Mucosa of descending colon (tissue), 3 donors: ENCODE measurements around the gene POLRMT. TPM values are rescaled to one million over a fixed set of nuclear protein-coding genes. Genes with fewer than 3 reads are reported as not detected.
"Not testable (repeated sequence)": the region's sequence is repeated elsewhere in the genome, so short reads cannot be mapped to it uniquely, and the experiment has no call there.

Source experiments
- ATAC-seq: fragments of 200-7000 bp; cut with Tn5 transposase; one replicate; pipeline ENCODE4 v1.9.1; 2020; ENCODE audit warnings: mild to moderate bottlenecking, moderate library complexity
- DNase-seq, 3 donors: peaks; one replicate each; pipeline ENCODE4 v3.0.0-alpha.2; 2020
- H3K36me3 ChIP-seq: fragments of 200-600 bp; one replicate; pipeline ENCODE4 v1.8.0; 2021; ENCODE audit warnings: low read depth, mild to moderate bottlenecking
- H3K4me1 ChIP-seq: fragments of 200-600 bp; one replicate; pipeline ENCODE4 v1.8.0; 2021; ENCODE audit warnings: low read depth, mild to moderate bottlenecking
- H3K4me3 ChIP-seq: fragments of 200-600 bp; one replicate; pipeline ENCODE4 v1.8.0; 2021; ENCODE audit warnings: mild to moderate bottlenecking
- H3K9me3 ChIP-seq: fragments of 200-600 bp; one replicate; pipeline ENCODE4 v1.8.0; 2021; ENCODE audit warnings: mild to moderate bottlenecking
- intact Hi-C, 2 donors: fragments of 100-400 bp; cut with DNase I in 1 of 2; cut with micrococcal nuclease in 1 of 2; formaldehyde crosslinking; loops; one replicate each; pipeline versions ENCODE4 v1.11.0 to v1.11.1; 2022; cut with DNase I, micrococcal nuclease
- total RNA-seq, 3 donors: library from RNA; stranded (reverse); fragmentation: NEBNext Ultra II Directional in 2 of 3; extraction: Animal tissue kit (Norgen Biotek cat#: 25700) in 2 of 3; gene quantifications; one replicate each; pipeline versions ENCODE4 v1.2.1 to v1.2.4, GENCODE V29; 2021 to 2023
- TF ChIP-seq, protein P1 (sequence below): fragments of 200-600 bp; IDR thresholded peaks from one replicate; pipeline ENCODE4 v1.8.0; 2022; ENCODE audit warnings: antibody characterized with exemption, mild to moderate bottlenecking
- donor health status: DM: no; HTN: no; CAD: no; lungs with moderate emphysema.
- donor health status: DM: no; HTN: no; CAD: no.
- donor health status: DM: no; HTN: yes; CAD: no.

Gene POLRMT
- total RNA-seq, 3 donors from 2014 or later = 48.3 to 61.1 (median 51.1) TPM

DNA sequence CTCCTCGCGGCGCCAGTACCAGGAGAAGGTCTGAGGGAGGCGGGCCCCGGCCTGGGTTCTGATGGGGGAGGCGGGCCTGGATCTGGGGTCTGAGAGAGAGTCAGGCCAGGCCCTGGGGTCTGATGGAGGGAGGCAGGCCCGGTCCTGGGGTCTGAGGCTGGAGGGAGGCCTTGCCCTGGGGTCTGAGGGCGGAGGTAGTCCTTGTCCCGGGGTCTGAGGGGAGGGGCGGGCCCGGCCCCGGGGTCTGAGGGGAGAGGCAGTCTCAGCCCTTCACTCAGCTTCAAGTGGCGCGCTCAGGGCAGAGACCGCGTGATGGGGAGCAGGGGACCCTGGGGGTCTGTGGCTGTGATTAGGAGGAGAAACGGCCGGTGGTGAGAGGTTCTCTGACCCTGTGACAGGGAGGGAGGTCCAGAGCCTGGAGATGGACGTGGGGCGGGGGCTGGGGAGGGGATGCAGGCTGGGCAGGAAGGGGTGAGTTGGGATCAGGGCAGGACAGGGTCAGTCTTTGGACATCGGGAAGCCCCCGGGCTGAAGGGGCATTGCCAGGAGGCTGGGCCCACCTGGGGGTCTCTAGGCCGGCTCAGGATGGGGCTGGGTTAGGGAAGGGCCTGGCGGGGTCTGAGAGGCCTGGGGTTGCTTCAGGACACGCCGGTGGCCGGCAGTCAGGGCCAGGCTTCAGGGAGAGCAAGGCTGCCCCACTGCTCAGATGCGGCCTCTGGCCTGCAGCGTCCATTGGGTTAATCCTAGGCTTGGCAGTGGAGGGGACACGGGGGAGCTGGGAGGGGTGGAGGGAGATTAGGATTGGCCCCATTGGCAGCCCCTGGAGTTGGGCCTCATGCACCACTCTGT is 25.0 kb downstream of the POLRMT start:
- ATAC-seq = no peak

DNA sequence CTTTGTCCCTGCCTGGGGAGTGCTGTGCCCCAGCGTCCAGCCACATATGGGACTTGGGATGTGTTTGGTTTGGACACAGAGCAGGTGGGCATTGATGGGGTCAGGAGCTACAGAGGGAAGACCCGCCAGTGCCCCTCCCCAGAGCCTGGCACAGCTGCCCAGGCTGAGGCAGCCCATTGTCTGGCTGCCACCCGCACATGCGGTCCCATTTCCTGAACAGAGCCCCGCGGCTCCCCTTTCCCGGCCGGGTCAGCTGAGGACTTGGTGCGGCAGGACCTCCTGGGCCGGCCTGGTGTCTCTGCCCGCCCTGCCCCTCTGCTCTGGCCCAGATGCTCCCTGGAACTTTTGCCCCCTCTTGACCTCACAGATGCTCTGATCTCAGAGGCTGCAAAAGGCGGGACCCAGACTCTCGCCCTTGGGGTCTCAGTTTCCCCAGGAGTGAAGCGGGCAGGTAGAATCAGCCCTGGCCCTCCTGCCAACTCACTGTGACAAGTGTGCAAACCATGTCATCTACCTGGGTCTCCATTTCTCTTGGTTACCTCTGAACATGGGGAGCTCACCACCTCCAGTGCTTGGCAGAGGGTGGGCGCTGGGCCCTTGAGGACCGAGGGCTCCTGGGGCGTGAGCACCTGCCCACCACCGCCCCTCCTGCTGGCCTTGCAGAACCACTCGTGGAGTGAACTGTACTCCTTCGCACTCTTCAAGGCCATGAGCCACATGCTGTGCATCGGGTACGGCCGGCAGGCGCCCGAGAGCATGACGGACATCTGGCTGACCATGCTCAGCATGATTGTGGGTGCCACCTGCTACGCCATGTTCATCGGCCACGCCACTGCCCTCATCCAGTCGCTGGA is 25.8 kb downstream of the POLRMT start:
- no peak overlapping the region for H3K4me3 ChIP-seq
- H3K4me1 ChIP-seq = peaks cover 10% of the 10 kb centered on the region
- H3K36me3 ChIP-seq = no peaks in the 10 kb centered on the region
- DNase-seq (no peak), ATAC-seq (no peak)
- intact Hi-C loops = no loop called here
- TF ChIP-seq, protein P1, sequence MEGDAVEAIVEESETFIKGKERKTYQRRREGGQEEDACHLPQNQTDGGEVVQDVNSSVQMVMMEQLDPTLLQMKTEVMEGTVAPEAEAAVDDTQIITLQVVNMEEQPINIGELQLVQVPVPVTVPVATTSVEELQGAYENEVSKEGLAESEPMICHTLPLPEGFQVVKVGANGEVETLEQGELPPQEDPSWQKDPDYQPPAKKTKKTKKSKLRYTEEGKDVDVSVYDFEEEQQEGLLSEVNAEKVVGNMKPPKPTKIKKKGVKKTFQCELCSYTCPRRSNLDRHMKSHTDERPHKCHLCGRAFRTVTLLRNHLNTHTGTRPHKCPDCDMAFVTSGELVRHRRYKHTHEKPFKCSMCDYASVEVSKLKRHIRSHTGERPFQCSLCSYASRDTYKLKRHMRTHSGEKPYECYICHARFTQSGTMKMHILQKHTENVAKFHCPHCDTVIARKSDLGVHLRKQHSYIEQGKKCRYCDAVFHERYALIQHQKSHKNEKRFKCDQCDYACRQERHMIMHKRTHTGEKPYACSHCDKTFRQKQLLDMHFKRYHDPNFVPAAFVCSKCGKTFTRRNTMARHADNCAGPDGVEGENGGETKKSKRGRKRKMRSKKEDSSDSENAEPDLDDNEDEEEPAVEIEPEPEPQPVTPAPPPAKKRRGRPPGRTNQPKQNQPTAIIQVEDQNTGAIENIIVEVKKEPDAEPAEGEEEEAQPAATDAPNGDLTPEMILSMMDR = no peak
- no peaks in the 10 kb centered on the region for H3K9me3 ChIP-seq

More for the DNA sequence above, 25.0 kb downstream of the POLRMT start:
- no peaks in the 10 kb centered on the region for H3K9me3 ChIP-seq
- intact Hi-C loops = no loop called here
- H3K4me1 ChIP-seq = peaks cover 10% of the 10 kb centered on the region
- no peaks in the 10 kb centered on the region for H3K36me3 ChIP-seq
- TF ChIP-seq, protein P1 = no peak
- DNase-seq = no peak
- H3K4me3 ChIP-seq = no peak overlapping the region

DNA sequence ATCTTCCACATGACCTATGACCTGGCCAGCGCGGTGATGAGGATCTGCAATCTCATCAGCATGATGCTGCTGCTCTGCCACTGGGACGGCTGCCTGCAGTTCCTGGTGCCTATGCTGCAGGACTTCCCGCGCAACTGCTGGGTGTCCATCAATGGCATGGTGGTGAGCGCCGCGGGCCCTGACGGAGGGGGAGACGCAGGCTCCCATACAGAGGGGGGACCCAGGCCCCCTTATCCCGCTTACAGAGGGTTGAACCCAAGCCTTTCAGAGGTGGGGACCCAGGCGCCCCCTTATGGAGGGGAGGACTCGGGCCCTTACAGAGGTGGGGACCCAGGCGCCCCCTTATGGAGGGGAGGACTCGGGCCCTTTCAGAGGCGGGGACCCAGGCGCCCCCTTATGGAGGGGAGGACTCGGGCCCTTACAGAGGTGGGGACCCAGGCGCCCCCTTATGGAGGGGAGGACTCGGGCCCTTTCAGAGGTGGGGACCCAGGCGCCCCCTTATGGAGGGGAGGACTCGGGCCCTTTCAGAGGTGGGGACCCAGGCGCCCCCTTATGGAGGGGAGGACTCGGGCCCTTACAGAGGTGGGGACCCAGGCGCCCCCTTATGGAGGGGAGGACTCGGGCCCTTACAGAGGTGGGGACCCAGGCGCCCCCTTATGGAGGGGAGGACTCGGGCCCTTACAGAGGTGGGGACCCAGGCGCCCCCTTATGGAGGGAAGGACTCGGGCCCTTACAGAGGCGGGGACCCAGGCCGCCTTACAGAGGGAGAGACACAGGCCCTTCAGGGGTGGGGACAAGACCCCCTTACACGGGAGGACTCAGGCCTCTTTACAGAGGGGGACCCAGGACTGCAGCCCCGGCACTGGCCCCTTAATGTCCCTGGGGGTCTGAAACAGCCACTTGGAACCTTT is 28.0 kb downstream of the POLRMT start:
- intact Hi-C loops, ATAC-seq, H3K36me3 ChIP-seq, H3K4me3 ChIP-seq, H3K4me1 ChIP-seq, H3K9me3 ChIP-seq, DNase-seq: not testable (repeated sequence)

DNA sequence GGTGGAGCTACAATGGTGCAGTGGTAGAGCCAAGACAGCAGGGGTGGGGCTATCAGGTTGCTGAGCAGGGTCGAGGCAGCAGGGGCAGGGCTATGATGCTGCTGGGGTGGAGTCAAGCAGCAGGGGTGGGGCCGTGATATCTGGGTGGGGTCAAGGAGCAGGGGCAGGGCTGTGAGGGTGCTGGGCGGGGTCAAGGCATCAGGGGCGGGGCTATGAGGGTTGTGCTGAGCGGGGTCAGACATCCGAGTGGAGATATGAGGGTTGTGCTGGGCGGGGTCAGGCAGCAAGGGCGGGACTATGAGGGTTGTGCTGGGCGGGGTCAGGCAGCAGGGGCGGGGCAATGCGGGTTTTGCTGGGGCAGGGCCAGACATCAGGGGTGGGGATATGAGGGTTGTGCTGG is 29.0 kb downstream of the POLRMT start:
- Histone ChIP-seq H3K4me1 (peaks cover 4% of the 10 kb centered on the region), H3K9me3 (no peaks in the 10 kb centered on the region), H3K4me3 (no peak overlapping the region), H3K36me3 (no peaks in the 10 kb centered on the region)
- ATAC-seq (peak; percentile 56), DNase-seq (no peak)
- intact Hi-C loops = no loop called here
- TF ChIP-seq, protein P1 = no peak

DNA sequence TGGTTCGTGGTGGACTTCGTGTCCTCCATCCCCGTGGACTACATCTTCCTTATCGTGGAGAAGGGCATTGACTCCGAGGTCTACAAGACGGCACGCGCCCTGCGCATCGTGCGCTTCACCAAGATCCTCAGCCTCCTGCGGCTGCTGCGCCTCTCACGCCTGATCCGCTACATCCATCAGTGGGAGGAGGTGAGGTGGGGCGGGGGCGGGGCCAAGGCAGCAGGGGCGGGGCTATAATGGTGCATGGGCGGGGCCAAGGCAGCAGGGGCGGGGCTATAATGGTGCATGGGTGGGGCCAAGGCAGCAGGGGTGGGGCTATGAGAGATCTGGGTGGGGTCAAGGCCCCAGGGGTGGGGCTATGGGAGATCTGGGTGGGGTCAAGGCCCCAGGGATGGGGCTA is 29.6 kb downstream of the POLRMT start:
- H3K9me3 ChIP-seq, intact Hi-C loops, DNase-seq, H3K4me3 ChIP-seq, H3K36me3 ChIP-seq, H3K4me1 ChIP-seq: not testable (repeated sequence)
- ATAC-seq = peak; percentile 48

GRCh38 chr19:603302-603639 is 30.1 kb downstream of the POLRMT start:
- ATAC-seq, H3K4me1 ChIP-seq, H3K4me3 ChIP-seq, intact Hi-C loops, DNase-seq, H3K36me3 ChIP-seq, H3K9me3 ChIP-seq: not testable (repeated sequence)
